ENCODE results near the gene CLSTN2.

GRCh38 chr3:140100479-140100878 lies 165.5 kb downstream of the CLSTN2 start:
- no peak for TF ChIP-seq CTCF (IDR thresholded peaks at IDR 0.05)
- TF ChIP-seq POLR2A (IDR thresholded peaks at IDR 0.05), result no peak
